K562 (cell line): ENCODE data around the gene HCAR1. TPM values are rescaled to one million over a fixed set of nuclear protein-coding genes. Genes with fewer than 3 reads are reported as not detected.

Source experiments
- CREB1 ChIP-seq, 2 experiments: sonication (generic) in 1 of 2; formaldehyde crosslinking in 1 of 2; IDR thresholded peaks; 2 replicates each; pipeline versions ENCODE4 v1.6.1 to v1.8.0; 2012 to 2022; ENCODE audit warnings: inconsistent platforms in 1 of 2, mild to moderate bottlenecking in 1 of 2, missing genetic modification reagents in 1 of 2, moderate library complexity in 1 of 2
- E2F4 ChIP-seq: sonication (generic); formaldehyde crosslinking; IDR thresholded peaks from 2 replicates; pipeline ENCODE4 v1.8.0; 2022; ENCODE audit warnings: mild to moderate bottlenecking, low read depth, missing genetic modification reagents
- ELF2 ChIP-seq: fragments of 250-450 bp; sonication (Bioruptor Pico); IDR thresholded peaks from 2 replicates; pipeline ENCODE4 v1.5.0; 2021; ENCODE audit warnings: mild to moderate bottlenecking
- GABPB1 ChIP-seq: sonication (generic); formaldehyde crosslinking; IDR thresholded peaks from 2 replicates; pipeline ENCODE4 v1.8.0; 2022; ENCODE audit warnings: mild to moderate bottlenecking, missing genetic modification reagents
- GTF2A2 ChIP-seq: IDR thresholded peaks from 2 replicates; pipeline ENCODE4 v1.6.1; 2016; ENCODE audit warnings: mild to moderate bottlenecking, missing genetic modification characterization, missing compliant biosample characterization
- GTF2F1 ChIP-seq: IDR thresholded peaks from 2 replicates; pipeline ENCODE4 v1.6.1; 2011; ENCODE audit warnings: low read depth, low read length, improper control_type of control experiment
- HDAC3 ChIP-seq: fragments of 450-650 bp; IDR thresholded peaks from 2 replicates; pipeline ENCODE4 v1.6.1; 2018; ENCODE audit warnings: borderline replicate concordance, mild to moderate bottlenecking, moderate library complexity; ENCODE audit not compliant: partially characterized antibody
- ILK ChIP-seq: fragments of 450-650 bp; IDR thresholded peaks from 2 replicates; pipeline ENCODE4 v1.6.1; 2016; ENCODE audit warnings: missing genetic modification characterization, low read depth, mild to moderate bottlenecking, missing compliant biosample characterization, moderate library complexity, borderline replicate concordance
- JUN ChIP-seq, 2 experiments: sonication (generic) in 1 of 2; formaldehyde crosslinking in 1 of 2; IDR thresholded peaks; 2 replicates each; pipeline versions ENCODE4 v1.6.1 to v1.8.0; 2012 to 2022; ENCODE audit warnings: borderline replicate concordance in 2 of 2, mild to moderate bottlenecking in 2 of 2, improper control_type of control experiment in 1 of 2, low read depth in 1 of 2, low read length in 1 of 2, missing genetic modification reagents in 1 of 2
- MCM2 ChIP-seq: fragments of 450-650 bp; IDR thresholded peaks from 2 replicates; pipeline ENCODE4 v1.6.1; 2017; ENCODE audit warnings: low read depth, mild to moderate bottlenecking
- MTF1 ChIP-seq: fragments of 250-450 bp; sonication (Bioruptor Pico); IDR thresholded peaks from 2 replicates; pipeline ENCODE4 v1.9.0; 2021; ENCODE audit warnings: moderate library complexity, mild to moderate bottlenecking, inconsistent platforms, borderline replicate concordance
- PHB2 ChIP-seq: fragments of 450-650 bp; IDR thresholded peaks from 2 replicates; pipeline ENCODE4 v1.6.1; 2017; ENCODE audit warnings: low read depth
- POLR2AphosphoS2 ChIP-seq: IDR thresholded peaks from 2 replicates; pipeline ENCODE4 v1.6.1; 2012; ENCODE audit warnings: low read length, improper control_type of control experiment
- POLR3G ChIP-seq: IDR thresholded peaks from 2 replicates; pipeline ENCODE4 v1.6.1; 2011; ENCODE audit not compliant: insufficient read length, insufficient replicate concordance; ENCODE audit errors: extremely low read depth
- PRPF4 ChIP-seq: fragments of 200-400 bp; formaldehyde crosslinking; IDR thresholded peaks from one replicate; pipeline ENCODE4 v1.6.1; 2017; ENCODE audit warnings: low read length, low read depth, mild to moderate bottlenecking; ENCODE audit not compliant: insufficient read depth, poor library complexity, severe bottlenecking
- TOE1 ChIP-seq, 2 experiments: fragments of 450-650 bp in 1 of 2; sonication (generic) in 1 of 2; formaldehyde crosslinking in 1 of 2; IDR thresholded peaks; 2 replicates each; pipeline versions ENCODE4 v1.7.1 to v1.8.0; 2016 to 2022; ENCODE audit warnings: borderline replicate concordance in 2 of 2, mild to moderate bottlenecking in 2 of 2, antibody characterized with exemption in 1 of 2, inconsistent platforms in 1 of 2, low read depth in 1 of 2, missing genetic modification reagents in 1 of 2, moderate library complexity in 1 of 2
- ZBTB1 ChIP-seq: sonication (generic); formaldehyde crosslinking; IDR thresholded peaks from 2 replicates; pipeline ENCODE4 v1.8.1; 2023; ENCODE audit warnings: missing genetic modification reagents, low read depth, mild to moderate bottlenecking, borderline replicate concordance
- ZBTB43 ChIP-seq: sonication (generic); formaldehyde crosslinking; IDR thresholded peaks from 2 replicates; pipeline ENCODE4 v1.8.0; 2023; ENCODE audit warnings: mild to moderate bottlenecking, missing genetic modification reagents
- ZBTB5 ChIP-seq: fragments of 450-650 bp; IDR thresholded peaks from 2 replicates; pipeline ENCODE4 v1.6.1; 2017; ENCODE audit warnings: antibody characterized with exemption
- ZNF347 ChIP-seq: fragments of 450-650 bp; formaldehyde crosslinking; IDR thresholded peaks from 2 replicates; pipeline ENCODE4 v1.4.0; 2020; ENCODE audit warnings: low read depth, mild to moderate bottlenecking, moderate library complexity
- ZNF445 ChIP-seq: fragments of 250-450 bp; sonication (Bioruptor Pico); IDR thresholded peaks from 2 replicates; pipeline ENCODE4 v1.4.0; 2020; ENCODE audit warnings: low read depth, mild to moderate bottlenecking, moderate library complexity
- ZNF707 ChIP-seq: fragments of 250-450 bp; sonication (Bioruptor Pico); conservative IDR thresholded peaks from 2 replicates; pipeline ENCODE4 v1.8.0; 2022; ENCODE audit warnings: inconsistent platforms, mild to moderate bottlenecking, moderate library complexity
- polyA plus RNA-seq, 8 experiments: library from polyadenylated mRNA; depleted of rRNA in 4 of 8; stranded (reverse) in 5 of 8; unstranded in 3 of 8; fragments of >200 nt; fragmentation: Nextera tagmentation in 2 of 8; fragmentation: Illumina TruSeq in 1 of 8; extraction: Ambion mirVana in 2 of 8; extraction: Trizol in 1 of 8; gene quantifications; 2 replicates each; pipeline versions ENCODE4 v1.2.1 to v1.2.3, GENCODE V29; 2011 to 2014; ENCODE audit warnings: inconsistent platforms in 1 of 8, missing spikeins in 1 of 8
- total RNA-seq, 7 experiments: library from RNA; depleted of rRNA in 6 of 7; stranded (reverse); fragments of >200 nt in 6 of 7; fragmentation: Illumina TruSeq in 2 of 7; extraction: Trizol in 2 of 7; gene quantifications; 2 replicates each; pipeline versions ENCODE4 v1.2.1 to v1.2.3, GENCODE V29; 2011 to 2021; ENCODE audit warnings: low replicate concordance in 1 of 7

The HCAR1 gene
- total and polyA plus RNA-seq, 9 of the 15 experiments (the other 6 are each of a cell fraction or from before 2014, with no cell fraction given), result not detected

- TF ChIP-seq E2F4 (CRISPR knock-in tag) (no peak), ELF2 (CRISPR knock-in tag) (no peak), POLR3G (no peak), MCM2 (no peak), GABPB1 (CRISPR knock-in tag) (peak; percentile 82), ZNF347 (CRISPR knock-in tag) (no peak), PHB2 (0 out of 2 replicates have a peak, but pooled peaks have one; percentile 17), GTF2F1 (no peak), ZBTB5 (no peak), HDAC3 (peak; percentile 99), POLR2AphosphoS2 (no peak), GTF2A2 (tag) (no peak), ZNF707 (CRISPR knock-in tag) (no peak), CREB1 (IDR thresholded peaks at IDR 0.05) (peak; percentile 64), CREB1 (CRISPR knock-in tag; IDR thresholded peaks at IDR 0.05) (peak; percentile 79), ZNF445 (no peak), JUN (IDR thresholded peaks at IDR 0.05; ENCODE audit: borderline replicate concordance, low read depth, low read length) (no peak), JUN (CRISPR knock-in tag; IDR thresholded peaks at IDR 0.05; ENCODE audit: borderline replicate concordance) (no peak), TOE1 (IDR thresholded peaks at IDR 0.05; ENCODE audit: borderline replicate concordance) (peak; percentile 28; the same call in 1 of the 2 replicates), TOE1 (CRISPR knock-in tag; IDR thresholded peaks at IDR 0.05; ENCODE audit: borderline replicate concordance, low read depth) (no peak), ZBTB1 (CRISPR knock-in tag) (no peak; the same call in 1 of the 2 replicates), ZBTB43 (no peak), MTF1 (CRISPR knock-in tag) (no peak), PRPF4 (no peak), ILK (tag) (no peak)
Measured at GRCh38 chr12:122752464-122753318, 22.0 kb upstream of the HCAR1 start, which contains the start of gene DENR (continued).
